Stimulated activated CD8-positive, alpha-beta memory T cell treated with anti-CD3 and anti-CD28 coated beads, Interleukin-15, amount 100 ng/mL, for 24 hours (primary cell): ENCODE data around the gene SLC30A7.

ENCODE experiments used
- DNase-seq: peaks from one replicate; pipeline ENCODE4 v3.0.0-alpha.2; 2020; ENCODE audit warnings: low read depth

The SLC30A7 gene

DNA sequence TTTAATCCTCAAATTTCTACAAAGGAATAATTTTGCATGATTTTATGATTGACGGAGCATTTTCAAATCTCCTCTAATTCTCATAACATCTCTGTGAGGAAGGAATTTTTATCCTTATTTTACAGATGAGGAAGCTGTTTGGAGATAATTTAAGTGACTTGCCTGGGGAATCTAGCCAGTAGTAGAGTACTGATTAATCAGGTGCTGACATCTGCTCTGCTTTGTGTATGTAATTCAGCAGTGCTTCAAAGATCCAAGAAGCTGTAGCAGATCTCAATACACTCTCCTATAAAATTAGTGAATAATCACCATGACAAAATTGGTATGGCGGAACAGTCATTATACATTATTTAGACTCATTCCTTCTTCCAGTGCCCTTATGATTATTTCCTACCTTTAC, 83.7 kb downstream of the SLC30A7 start:
- DNase-seq, result no peak

DNA sequence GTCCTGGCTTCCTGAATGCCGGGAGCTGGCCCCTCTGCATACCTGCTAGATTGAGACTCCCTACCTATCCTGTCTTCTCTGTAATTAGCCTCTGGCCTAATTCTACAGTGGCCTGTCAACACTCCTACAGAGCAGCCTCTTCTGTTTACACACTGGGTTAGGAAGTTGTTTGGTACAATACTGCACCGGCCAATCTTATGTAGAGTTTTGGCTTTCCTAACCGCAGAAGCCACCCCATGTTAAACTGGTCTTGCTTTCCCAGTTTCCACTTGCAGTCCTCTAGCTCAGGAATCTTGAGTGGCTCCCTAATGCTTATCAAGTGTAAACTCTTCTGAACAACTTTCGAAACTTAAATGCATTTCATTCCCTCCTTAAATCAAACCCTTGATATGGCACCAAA, 86.9 kb downstream of the SLC30A7 start:
- no peak for DNase-seq

DNA sequence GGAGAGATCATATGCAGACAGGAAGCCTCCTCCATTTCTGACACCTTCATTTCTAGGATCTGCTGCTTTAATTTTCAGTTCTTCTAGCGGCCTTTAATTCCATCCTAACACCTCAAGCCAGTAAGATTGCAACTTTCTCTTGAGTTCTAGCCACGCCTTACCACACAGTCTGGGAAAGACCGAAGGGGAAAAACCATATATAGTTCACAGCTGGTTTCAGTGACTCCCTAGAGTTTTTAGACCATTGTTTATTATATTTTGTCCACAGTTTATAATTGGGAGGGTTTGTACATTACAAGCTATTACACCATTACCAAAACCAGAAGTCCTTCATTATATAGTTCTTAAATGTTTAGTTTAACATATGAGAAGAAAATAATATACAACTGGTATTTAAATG, 92.2 kb downstream of the SLC30A7 start:
- DNase-seq, result no peak

- DNase-seq, result no peak
Observed at GRCh38 chr1:100989306-100990077, 93.6 kb downstream of the SLC30A7 start.

DNA sequence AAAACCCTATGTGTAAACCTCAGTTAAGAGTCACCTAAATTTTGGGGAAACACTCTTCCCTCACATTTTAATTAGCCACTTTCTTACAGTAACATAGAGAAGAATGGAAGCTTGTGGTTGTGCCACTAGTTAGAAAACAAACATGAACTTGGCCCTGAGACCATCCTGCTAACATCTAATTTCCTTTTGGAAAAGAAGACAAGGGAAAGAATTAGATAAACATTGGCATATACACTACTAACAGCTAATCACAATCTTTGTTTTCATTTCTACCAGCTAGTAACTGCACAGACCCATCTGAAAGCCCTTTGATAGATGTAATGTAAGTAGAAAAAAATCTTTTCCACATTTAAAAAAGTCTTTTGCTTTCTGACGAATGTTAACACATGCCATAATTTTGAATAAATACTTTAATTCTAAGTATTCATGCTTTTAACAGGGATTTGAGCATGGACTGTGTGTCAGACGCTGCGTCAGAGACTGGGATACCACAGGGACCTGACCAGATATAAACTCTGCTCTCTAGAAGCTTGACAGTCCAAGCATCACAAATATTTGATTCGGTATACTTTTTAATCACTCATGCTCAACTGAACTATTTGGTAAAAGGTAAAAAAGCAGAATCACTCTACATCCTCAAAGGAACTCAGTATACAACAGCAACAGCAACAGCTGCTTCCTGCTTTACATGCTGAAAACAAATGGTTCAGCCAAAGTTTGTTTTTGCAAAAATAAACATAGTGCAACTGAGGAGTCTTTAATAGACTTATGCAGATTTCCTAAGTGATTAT, 99.5 kb downstream of the SLC30A7 start:
- DNase-seq, result no peak

DNA sequence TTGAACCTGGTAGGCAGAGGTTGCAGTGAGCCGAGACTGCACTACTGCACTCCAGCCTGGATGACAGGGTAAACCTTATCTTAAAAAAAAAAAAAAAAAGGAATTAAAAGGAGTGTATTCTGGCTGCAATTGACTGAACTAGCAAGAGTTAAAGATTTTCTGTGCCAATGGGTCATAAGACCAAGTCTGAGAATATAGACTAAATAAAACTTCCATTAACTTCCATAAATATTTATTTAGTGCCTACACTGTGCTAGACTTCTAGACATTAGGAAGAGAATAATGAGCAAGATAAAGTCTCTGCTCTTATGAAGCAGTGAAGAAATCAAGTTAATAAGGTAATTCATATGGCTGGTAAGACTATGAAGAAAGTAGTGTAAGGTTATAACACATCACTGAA, 102.5 kb downstream of the SLC30A7 start:
- DNase-seq, result no peak

GRCh38 chr1:101000131-101000873, 104.4 kb downstream of the SLC30A7 start:
- no peak for DNase-seq

DNA sequence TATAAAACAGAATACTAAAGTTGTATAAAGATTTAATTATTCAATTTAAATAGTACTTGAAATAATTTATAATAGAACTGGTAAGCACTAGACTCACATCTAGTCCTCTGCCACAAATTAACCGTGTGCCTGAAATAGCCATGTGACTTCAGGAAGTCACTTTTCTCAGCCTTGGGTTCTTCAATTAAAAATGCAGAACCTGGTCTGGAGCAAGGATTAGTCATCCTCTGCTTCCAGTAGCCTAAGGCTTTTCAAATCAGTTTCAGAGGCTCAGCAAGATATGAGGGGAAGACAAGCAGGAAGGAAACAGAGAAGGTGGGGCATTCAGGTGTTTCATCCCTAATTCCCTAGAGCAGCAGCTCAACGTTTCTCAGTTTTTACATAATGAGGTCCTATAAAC, 106.7 kb downstream of the SLC30A7 start:
- DNase-seq, result no peak

GRCh38 chr1:101003012-101003650, 107.2 kb downstream of the SLC30A7 start:
- no peak for DNase-seq

- DNase-seq, result no peak
Observed at GRCh38 chr1:101004061-101004460, 108.2 kb downstream of the SLC30A7 start.

- no peak for DNase-seq
Observed at GRCh38 chr1:101004670-101005069, 108.8 kb downstream of the SLC30A7 start.

- no peak for DNase-seq
Observed at GRCh38 chr1:101005183-101005582, 109.3 kb downstream of the SLC30A7 start.

DNA sequence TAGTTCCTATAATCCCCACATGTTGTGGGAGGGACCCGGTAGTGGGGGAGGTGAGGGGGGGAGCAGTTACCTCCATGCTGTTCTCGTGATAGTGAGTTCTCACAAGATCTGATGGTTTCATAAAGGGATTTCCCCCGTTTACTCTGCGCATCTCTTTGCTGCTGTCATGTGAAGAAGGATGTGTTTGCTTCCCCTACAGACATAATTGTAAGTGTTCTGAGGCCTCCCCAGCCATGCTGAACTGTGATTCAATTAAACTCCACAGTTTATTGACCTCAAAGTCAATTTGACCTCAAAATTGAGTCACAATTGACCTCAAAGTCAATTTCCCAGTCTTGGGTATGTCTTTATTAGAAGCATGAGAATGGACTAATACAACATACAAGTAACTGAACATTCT, 110.0 kb downstream of the SLC30A7 start:
- no peak for DNase-seq

DNA sequence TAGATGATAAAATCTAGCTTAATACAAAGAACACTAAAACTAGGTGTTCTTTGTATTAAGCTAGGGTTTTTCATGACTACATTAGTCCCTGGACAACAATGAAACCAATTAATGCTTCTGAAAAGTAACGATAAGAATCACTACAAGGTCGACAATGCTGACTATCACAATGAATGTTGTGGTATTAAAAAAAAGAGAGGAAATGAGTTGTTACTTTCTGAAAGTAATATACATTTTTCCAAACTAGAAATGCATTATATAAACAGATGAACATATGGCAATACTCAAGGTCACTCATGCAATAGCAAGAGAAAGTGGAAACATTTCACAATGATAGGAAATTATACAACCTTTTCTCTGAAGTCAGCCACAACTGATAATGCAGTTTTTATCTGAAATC, 110.7 kb downstream of the SLC30A7 start:
- no peak for DNase-seq

GRCh38 chr1:101008229-101008834, 112.4 kb downstream of the SLC30A7 start:
- DNase-seq, result no peak

GRCh38 chr1:101013776-101014175, 117.9 kb downstream of the SLC30A7 start:
- no peak for DNase-seq

DNA sequence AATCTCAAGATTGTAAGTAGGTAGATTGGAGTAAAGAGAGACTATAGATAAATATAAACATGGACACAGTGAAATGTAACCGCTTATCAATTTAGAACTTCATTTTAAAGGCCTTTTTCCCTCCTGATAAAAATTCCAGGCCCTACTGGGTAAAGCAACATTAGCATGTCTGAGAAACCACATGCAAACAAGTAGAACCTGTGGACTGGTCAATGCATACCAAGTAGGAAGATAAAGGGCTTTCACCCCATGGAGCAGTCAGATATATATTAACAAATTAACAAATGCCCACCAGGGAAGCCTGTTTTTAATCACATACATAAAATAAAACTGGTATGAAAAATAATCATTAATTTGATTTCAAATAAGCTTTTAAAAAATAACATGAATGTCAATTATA, 121.6 kb downstream of the SLC30A7 start:
- DNase-seq, result no peak

DNA sequence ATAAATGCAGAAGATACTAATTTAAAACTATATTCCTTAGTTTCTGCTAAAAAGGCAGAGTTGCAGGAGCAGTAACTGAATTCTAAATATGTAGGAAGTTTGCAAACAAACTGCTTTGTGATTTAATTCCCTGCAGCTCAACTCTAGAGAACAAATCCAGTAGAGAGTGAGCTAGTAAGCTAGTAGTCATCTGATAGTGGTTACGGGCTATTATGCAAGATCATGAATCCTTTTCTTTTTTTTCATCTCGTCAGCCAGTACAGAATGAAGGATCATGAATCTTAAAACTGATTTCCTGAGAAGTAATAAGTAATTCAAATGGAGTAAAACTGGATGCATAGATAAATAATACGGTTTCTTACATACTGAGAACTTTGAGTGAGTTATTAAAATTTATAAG, 126.4 kb downstream of the SLC30A7 start:
- no peak for DNase-seq

DNA sequence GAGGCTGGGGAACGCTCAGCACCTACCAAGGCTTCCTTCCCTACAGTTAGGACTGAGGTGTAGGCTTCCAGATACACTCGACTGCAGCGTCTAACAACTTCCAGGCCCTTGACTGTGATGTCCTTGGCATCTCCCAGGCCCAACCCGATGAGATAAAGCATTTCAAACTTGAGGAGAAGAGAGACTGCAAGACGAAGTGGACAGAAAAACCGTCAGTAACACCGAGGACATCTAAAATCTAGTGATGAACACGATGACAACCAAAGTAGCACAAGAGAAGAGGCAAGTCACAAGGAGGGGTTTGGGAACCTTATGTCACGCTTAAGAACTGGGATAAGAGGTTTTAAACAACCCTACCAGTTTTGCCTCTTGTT, 129.4 kb downstream of the SLC30A7 start:
- DNase-seq, result no peak

- peak; percentile 66 for DNase-seq
Observed at GRCh38 chr1:101025657-101026429, 130.0 kb downstream of the SLC30A7 start, which contains the start of gene DPH5. DPH5 (minus strand) TSS chr1:101025784; CDS start chr1:101025443, 341 bp downstream.

- no peak for DNase-seq
Observed at GRCh38 chr1:101026430-101026788, 130.5 kb downstream of the SLC30A7 start.
